HCT116 (cell line): Measurements from ENCODE around the gene UBE3C. TPM values are rescaled to one million over a fixed set of nuclear protein-coding genes. Genes with fewer than 3 reads are reported as not detected.

Experiments used
- ATAC-seq: fragments of 200-7000 bp; cut with Tn5 transposase; 2 replicates; pipeline ENCODE4 v1.9.1; 2020; ENCODE audit warnings: mild to moderate bottlenecking, moderate library complexity
- BruUV-seq: library from RNA; stranded (reverse); fragments of 400-500 nt; replicated peaks from 2 replicates; lab custom pipeline; 2021; lab: Mats Ljungman, UMichigan
- CTCF ChIA-PET: fragments of 300-600 bp; sonication (Branson Sonifier 250); formaldehyde crosslinking; loops from one replicate; lab custom pipeline; 2021; ENCODE audit warnings: antibody characterized with exemption; lab: Charles Lee
- POLR2A ChIA-PET: fragments of 300-600, 350-600 bp; sonication (Branson Sonifier 250); formaldehyde crosslinking; loops from one replicate; lab custom pipeline; 2021; ENCODE audit warnings: antibody characterized with exemption; lab: Charles Lee
- RAD21 ChIA-PET, 2 experiments: fragments of 300-600 bp; sonication (Branson Sonifier 250); formaldehyde crosslinking; loops; one replicate each; lab custom pipeline; 2023; ENCODE audit warnings: low total read pairs in 2 of 2; ENCODE audit not compliant: uncharacterized antibody in 2 of 2, unreplicated experiment in 2 of 2, low non-redundant PET in 1 of 2; lab: Charles Lee
- DNase-seq: peaks from one replicate; pipeline ENCODE4 v3.0.0-alpha.2; 2010; ENCODE audit warnings: low read depth, low spot score
- H2AFZ ChIP-seq: fragments of 200-600 bp; shearing (Covaris generic), sonication (generic); 2 replicates; pipeline ENCODE4 v1.6.1; 2017; ENCODE audit warnings: low read depth, mixed run types, mixed read lengths, antibody characterized with exemption, low read length; ENCODE audit not compliant: poor library complexity, severe bottlenecking
- H3K27ac ChIP-seq: 2 replicates; pipeline ENCODE4 v1.5.1; 2012; ENCODE audit warnings: low read depth, low read length
- H3K27me3 ChIP-seq: fragments of 200-600 bp; sonication (generic); 2 replicates; pipeline ENCODE4 v1.6.1; 2016; ENCODE audit warnings: mixed run types, low read length, mixed read lengths; ENCODE audit not compliant: insufficient read depth
- H3K36me3 ChIP-seq, 2 experiments: fragments of 200-500 bp in 1 of 2; fragments of 200-600 bp in 1 of 2; sonication (Bioruptor generic) in 1 of 2; sonication (generic) in 1 of 2; 2 replicates each; pipeline versions ENCODE4 v1.5.1 to v1.6.1; 2014 to 2016; ENCODE audit warnings: low read length in 2 of 2, inconsistent platforms in 1 of 2, mixed read lengths in 1 of 2, mixed run types in 1 of 2; ENCODE audit not compliant: insufficient read depth in 2 of 2, control insufficient read depth in 1 of 2
- H3K4me1 ChIP-seq, 2 experiments: fragments of 200-600 bp in 1 of 2; sonication (generic) in 1 of 2; 2 replicates each; pipeline versions ENCODE4 v1.5.1 to v1.6.1; 2012 to 2017; ENCODE audit warnings: low read length in 2 of 2, inconsistent platforms in 1 of 2, mild to moderate bottlenecking in 1 of 2, mixed read lengths in 1 of 2, mixed run types in 1 of 2, moderate library complexity in 1 of 2; ENCODE audit not compliant: insufficient read depth in 2 of 2, control insufficient read depth in 1 of 2
- H3K4me2 ChIP-seq: fragments of 200-600 bp; sonication (generic); 2 replicates; pipeline ENCODE4 v1.6.1; 2017; ENCODE audit warnings: mixed run types, low read length, mixed read lengths
- H3K4me3 ChIP-seq, 2 experiments: fragments of 200-600 bp in 1 of 2; sonication (generic) in 1 of 2; replicated peaks in 1 of 2; 2 replicates each; pipeline ENCODE4 v1.5.1; 2011 to 2016; ENCODE audit warnings: low read length in 2 of 2, control low read depth in 1 of 2, low read depth in 1 of 2, mild to moderate bottlenecking in 1 of 2, mixed read lengths in 1 of 2, mixed run types in 1 of 2
- H3K79me2 ChIP-seq: fragments of 200-600 bp; sonication (generic); 2 replicates; pipeline ENCODE4 v1.6.1; 2017; ENCODE audit warnings: mild to moderate bottlenecking, mixed run types, low read length, moderate library complexity, mixed read lengths; ENCODE audit not compliant: insufficient read depth
- H3K9ac ChIP-seq: fragments of 200-600 bp; sonication (generic); 2 replicates; pipeline ENCODE4 v1.6.1; 2016; ENCODE audit warnings: low read length, mixed read lengths
- H3K9me2 ChIP-seq: fragments of 200-600 bp; sonication (generic), shearing (Covaris generic); 2 replicates; pipeline ENCODE4 v1.6.1; 2017; ENCODE audit warnings: mixed run types, mild to moderate bottlenecking, moderate library complexity; ENCODE audit not compliant: insufficient read depth
- H3K9me3 ChIP-seq, 2 experiments: fragments of 200-500 bp in 1 of 2; fragments of 200-600 bp in 1 of 2; sonication (Bioruptor generic) in 1 of 2; sonication (generic) in 1 of 2; 2 replicates each; pipeline ENCODE4 v1.6.1; 2014 to 2017; ENCODE audit warnings: low read length in 2 of 2, mixed read lengths in 2 of 2, inconsistent platforms in 1 of 2, low read depth in 1 of 2, mild to moderate bottlenecking in 1 of 2, mixed run types in 1 of 2, moderate library complexity in 1 of 2; ENCODE audit not compliant: control insufficient read depth in 1 of 2, insufficient read depth in 1 of 2
- H4K20me1 ChIP-seq: fragments of 200-600 bp; sonication (generic), shearing (Covaris generic); 2 replicates; pipeline ENCODE4 v1.6.1; 2017; ENCODE audit warnings: mixed run types, mild to moderate bottlenecking, moderate library complexity; ENCODE audit not compliant: insufficient read depth
- CEBPB ChIP-seq: IDR thresholded peaks from 2 replicates; pipeline ENCODE4 v1.6.1; 2012; ENCODE audit warnings: low read depth
- ELF1 ChIP-seq: IDR thresholded peaks from 2 replicates; pipeline ENCODE4 v1.6.1; 2012; ENCODE audit warnings: low read depth, borderline replicate concordance
- EZH2phosphoT487 ChIP-seq: fragments of 200-600 bp; IDR thresholded peaks from 2 replicates; pipeline ENCODE4 v1.6.1; 2018; ENCODE audit warnings: antibody characterized with exemption, borderline replicate concordance
- RAD21 ChIP-seq: IDR thresholded peaks from 2 replicates; pipeline ENCODE4 v1.6.1; 2012; ENCODE audit warnings: low read depth, mild to moderate bottlenecking
- SIN3A ChIP-seq: IDR thresholded peaks from 2 replicates; pipeline ENCODE4 v1.6.1; 2012; ENCODE audit warnings: low read depth
- SP1 ChIP-seq: IDR thresholded peaks from 2 replicates; pipeline ENCODE4 v1.6.1; 2012; ENCODE audit warnings: low read depth
- SRF ChIP-seq: IDR thresholded peaks from 2 replicates; pipeline ENCODE4 v1.6.1; 2012; ENCODE audit warnings: low read depth
- TCF7L2 ChIP-seq: IDR thresholded peaks from 2 replicates; pipeline ENCODE4 v1.7.0; 2011; ENCODE audit warnings: borderline replicate concordance, inconsistent platforms; ENCODE audit not compliant: insufficient read depth, insufficient read length; ENCODE audit errors: extremely low read depth
- YY1 ChIP-seq: IDR thresholded peaks from 2 replicates; pipeline ENCODE4 v1.6.1; 2011; ENCODE audit warnings: low read length, low read depth, moderate library complexity, mild to moderate bottlenecking; ENCODE audit not compliant: insufficient replicate concordance; ENCODE audit errors: extremely low read depth
- ZFX ChIP-seq: fragments of 450-650 bp; IDR thresholded peaks from 2 replicates; pipeline ENCODE4 v1.6.1; 2017
- ZNF274 ChIP-seq: fragments of 200-500 bp; sonication (Bioruptor generic); IDR thresholded peaks from 2 replicates; pipeline ENCODE4 v1.6.1; 2014; ENCODE audit warnings: mild to moderate bottlenecking, low read depth, low read length, inconsistent platforms
- intact Hi-C: fragments of 100-400 bp; cut with micrococcal nuclease; formaldehyde crosslinking; loops from 2 replicates; pipeline ENCODE4 v1.10.0; 2022
- total RNA-seq: library from RNA; stranded (reverse); gene quantifications from one replicate; pipeline ENCODE4 v1.2.1, GENCODE V29; 2021; ENCODE audit not compliant: unreplicated experiment
- TF ChIP-seq, protein P1 (sequence below), 3 experiments: fragments of 200-600 bp in 1 of 3; sonication (generic) in 1 of 3; IDR thresholded peaks in 2 of 3; conservative IDR thresholded peaks in 1 of 3; 2 replicates each; pipeline ENCODE4 v1.5.1; 2012 to 2017; ENCODE audit warnings: low read depth in 2 of 3, low read length in 2 of 3, antibody characterized with exemption in 1 of 3, borderline replicate concordance in 1 of 3, control low read depth in 1 of 3, mild to moderate bottlenecking in 1 of 3, mixed read lengths in 1 of 3, mixed run types in 1 of 3, moderate library complexity in 1 of 3; ENCODE audit not compliant: insufficient read depth in 1 of 3
- TF ChIP-seq, protein P2 (sequence below): IDR thresholded peaks from 2 replicates; pipeline ENCODE4 v1.6.1; 2011; ENCODE audit warnings: mild to moderate bottlenecking, low read length, moderate library complexity; ENCODE audit not compliant: insufficient replicate concordance; ENCODE audit errors: extremely low read depth
- TF ChIP-seq, protein P3 (sequence below): IDR thresholded peaks from 2 replicates; pipeline ENCODE4 v1.6.1; 2012
- TF ChIP-seq, protein P4 (sequence below): IDR thresholded peaks from 2 replicates; pipeline ENCODE4 v1.6.1; 2012; ENCODE audit warnings: low read depth

The UBE3C gene
- total RNA-seq, 1 experiment from 2014 or later: 68.3 TPM

DNA sequence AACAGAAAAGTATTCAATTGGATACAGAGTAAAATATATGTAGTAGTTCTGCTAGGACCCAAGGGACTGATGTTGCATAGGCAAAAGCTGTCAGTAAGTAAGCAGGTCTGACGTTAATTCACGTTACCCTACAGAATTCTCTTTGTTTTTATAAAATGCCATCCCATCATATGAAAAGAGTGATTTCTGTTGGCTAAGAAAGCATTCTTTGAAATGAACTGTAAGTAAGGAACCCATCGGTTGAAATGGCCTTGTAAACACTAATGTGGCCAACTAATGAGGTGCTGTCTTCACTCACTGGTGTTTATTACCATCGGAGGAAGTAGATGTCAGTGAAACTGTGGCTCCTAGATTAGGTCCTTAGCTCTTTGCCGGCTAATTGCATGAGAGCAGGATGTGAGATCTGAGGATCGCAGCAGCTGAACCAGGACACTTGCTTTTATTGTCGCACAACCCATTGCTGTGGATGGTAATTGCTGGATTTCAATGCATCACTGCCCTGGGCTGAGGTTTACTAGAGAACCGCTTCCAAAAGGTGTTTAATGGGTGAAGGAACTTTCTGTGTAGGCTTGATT, 49.5 kb downstream of the UBE3C start:
- TSS peak; percentile 7 for BruUV-seq
- H3K4me1 ChIP-seq: peaks cover 0 to under 1% of the 10 kb centered on the region in 2 experiments; a peak in 1 of 4 replicates
- H3K9ac ChIP-seq: no peak overlapping the region
- H3K27ac ChIP-seq: no peak overlapping the region
- H3K79me2 ChIP-seq: peaks cover 49% of the 10 kb centered on the region
- peaks cover 50 to 62% of the 10 kb centered on the region in 2 experiments for H3K36me3 ChIP-seq
- intact Hi-C loops: no loop called here
- no peaks in the 10 kb centered on the region for H3K9me2 ChIP-seq
- H3K4me3 ChIP-seq: no peak overlapping the region
- H2AFZ ChIP-seq: no peak overlapping the region
- H4K20me1 ChIP-seq: no peaks in the 10 kb centered on the region
- ATAC-seq: no peak
- no peak overlapping the region for H3K4me2 ChIP-seq
- RAD21 ChIA-PET: no interaction called here
- POLR2A ChIA-PET: no interaction called here
- H3K9me3 ChIP-seq: no peaks in the 10 kb centered on the region
- no peak for DNase-seq
- TF ChIP-seq CEBPB: no peak
- TF ChIP-seq, protein P1, sequence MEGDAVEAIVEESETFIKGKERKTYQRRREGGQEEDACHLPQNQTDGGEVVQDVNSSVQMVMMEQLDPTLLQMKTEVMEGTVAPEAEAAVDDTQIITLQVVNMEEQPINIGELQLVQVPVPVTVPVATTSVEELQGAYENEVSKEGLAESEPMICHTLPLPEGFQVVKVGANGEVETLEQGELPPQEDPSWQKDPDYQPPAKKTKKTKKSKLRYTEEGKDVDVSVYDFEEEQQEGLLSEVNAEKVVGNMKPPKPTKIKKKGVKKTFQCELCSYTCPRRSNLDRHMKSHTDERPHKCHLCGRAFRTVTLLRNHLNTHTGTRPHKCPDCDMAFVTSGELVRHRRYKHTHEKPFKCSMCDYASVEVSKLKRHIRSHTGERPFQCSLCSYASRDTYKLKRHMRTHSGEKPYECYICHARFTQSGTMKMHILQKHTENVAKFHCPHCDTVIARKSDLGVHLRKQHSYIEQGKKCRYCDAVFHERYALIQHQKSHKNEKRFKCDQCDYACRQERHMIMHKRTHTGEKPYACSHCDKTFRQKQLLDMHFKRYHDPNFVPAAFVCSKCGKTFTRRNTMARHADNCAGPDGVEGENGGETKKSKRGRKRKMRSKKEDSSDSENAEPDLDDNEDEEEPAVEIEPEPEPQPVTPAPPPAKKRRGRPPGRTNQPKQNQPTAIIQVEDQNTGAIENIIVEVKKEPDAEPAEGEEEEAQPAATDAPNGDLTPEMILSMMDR (IDR thresholded peaks at IDR 0.05 in 2 of 3, conservative IDR thresholded peaks at IDR 0.05 in 1 of 3; ENCODE audit: borderline replicate concordance in 1 of 3, insufficient read depth in 1 of 3, low read depth in 2 of 3, low read length in 2 of 3): no peak
- no peak for TF ChIP-seq ELF1
- no peak for TF ChIP-seq TCF7L2
- TF ChIP-seq, protein P2, sequence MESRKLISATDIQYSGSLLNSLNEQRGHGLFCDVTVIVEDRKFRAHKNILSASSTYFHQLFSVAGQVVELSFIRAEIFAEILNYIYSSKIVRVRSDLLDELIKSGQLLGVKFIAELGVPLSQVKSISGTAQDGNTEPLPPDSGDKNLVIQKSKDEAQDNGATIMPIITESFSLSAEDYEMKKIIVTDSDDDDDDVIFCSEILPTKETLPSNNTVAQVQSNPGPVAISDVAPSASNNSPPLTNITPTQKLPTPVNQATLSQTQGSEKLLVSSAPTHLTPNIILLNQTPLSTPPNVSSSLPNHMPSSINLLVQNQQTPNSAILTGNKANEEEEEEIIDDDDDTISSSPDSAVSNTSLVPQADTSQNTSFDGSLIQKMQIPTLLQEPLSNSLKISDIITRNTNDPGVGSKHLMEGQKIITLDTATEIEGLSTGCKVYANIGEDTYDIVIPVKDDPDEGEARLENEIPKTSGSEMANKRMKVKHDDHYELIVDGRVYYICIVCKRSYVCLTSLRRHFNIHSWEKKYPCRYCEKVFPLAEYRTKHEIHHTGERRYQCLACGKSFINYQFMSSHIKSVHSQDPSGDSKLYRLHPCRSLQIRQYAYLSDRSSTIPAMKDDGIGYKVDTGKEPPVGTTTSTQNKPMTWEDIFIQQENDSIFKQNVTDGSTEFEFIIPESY: no peak
- TF ChIP-seq YY1: no peak
- no peak for TF ChIP-seq SRF
- TF ChIP-seq, protein P3, sequence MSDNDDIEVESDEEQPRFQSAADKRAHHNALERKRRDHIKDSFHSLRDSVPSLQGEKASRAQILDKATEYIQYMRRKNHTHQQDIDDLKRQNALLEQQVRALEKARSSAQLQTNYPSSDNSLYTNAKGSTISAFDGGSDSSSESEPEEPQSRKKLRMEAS: no peak
- TF ChIP-seq, protein P4, sequence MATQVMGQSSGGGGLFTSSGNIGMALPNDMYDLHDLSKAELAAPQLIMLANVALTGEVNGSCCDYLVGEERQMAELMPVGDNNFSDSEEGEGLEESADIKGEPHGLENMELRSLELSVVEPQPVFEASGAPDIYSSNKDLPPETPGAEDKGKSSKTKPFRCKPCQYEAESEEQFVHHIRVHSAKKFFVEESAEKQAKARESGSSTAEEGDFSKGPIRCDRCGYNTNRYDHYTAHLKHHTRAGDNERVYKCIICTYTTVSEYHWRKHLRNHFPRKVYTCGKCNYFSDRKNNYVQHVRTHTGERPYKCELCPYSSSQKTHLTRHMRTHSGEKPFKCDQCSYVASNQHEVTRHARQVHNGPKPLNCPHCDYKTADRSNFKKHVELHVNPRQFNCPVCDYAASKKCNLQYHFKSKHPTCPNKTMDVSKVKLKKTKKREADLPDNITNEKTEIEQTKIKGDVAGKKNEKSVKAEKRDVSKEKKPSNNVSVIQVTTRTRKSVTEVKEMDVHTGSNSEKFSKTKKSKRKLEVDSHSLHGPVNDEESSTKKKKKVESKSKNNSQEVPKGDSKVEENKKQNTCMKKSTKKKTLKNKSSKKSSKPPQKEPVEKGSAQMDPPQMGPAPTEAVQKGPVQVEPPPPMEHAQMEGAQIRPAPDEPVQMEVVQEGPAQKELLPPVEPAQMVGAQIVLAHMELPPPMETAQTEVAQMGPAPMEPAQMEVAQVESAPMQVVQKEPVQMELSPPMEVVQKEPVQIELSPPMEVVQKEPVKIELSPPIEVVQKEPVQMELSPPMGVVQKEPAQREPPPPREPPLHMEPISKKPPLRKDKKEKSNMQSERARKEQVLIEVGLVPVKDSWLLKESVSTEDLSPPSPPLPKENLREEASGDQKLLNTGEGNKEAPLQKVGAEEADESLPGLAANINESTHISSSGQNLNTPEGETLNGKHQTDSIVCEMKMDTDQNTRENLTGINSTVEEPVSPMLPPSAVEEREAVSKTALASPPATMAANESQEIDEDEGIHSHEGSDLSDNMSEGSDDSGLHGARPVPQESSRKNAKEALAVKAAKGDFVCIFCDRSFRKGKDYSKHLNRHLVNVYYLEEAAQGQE: no peak
- no peak for TF ChIP-seq EZH2phosphoT487
- TF ChIP-seq ZNF274: no peak
- TF ChIP-seq RAD21: no peak
- TF ChIP-seq ZFX: no peak
- TF ChIP-seq SP1: no peak
- no peak for TF ChIP-seq SIN3A
- CTCF ChIA-PET: no interaction called here
- no peaks in the 10 kb centered on the region for H3K27me3 ChIP-seq
